Upper lobe of left lung (tissue), 4 donors: ENCODE measurements around the gene TOP1.

Experiments
- CTCF ChIP-seq, 6 experiments: fragments of 450-650 bp in 4 of 6; fragments of 200-600 bp in 2 of 6; sonication (generic) in 2 of 6; IDR thresholded peaks; one replicate each; pipeline ENCODE4 v1.5.1; 2016 to 2019; ENCODE audit warnings: antibody characterized with exemption in 6 of 6
- EP300 ChIP-seq, 4 donors: sonication (generic); formaldehyde crosslinking; IDR thresholded peaks; one replicate each; pipeline ENCODE4 v1.5.1; 2017; ENCODE audit warnings: antibody characterized with exemption in 4 of 4, control low read depth in 2 of 4
- POLR2A ChIP-seq, 4 donors: fragments of 450-650 bp; IDR thresholded peaks; one replicate each; pipeline ENCODE4 v1.5.1; 2016 to 2017; ENCODE audit warnings: antibody characterized with exemption in 4 of 4, mild to moderate bottlenecking in 2 of 4
- POLR2AphosphoS5 ChIP-seq, 2 donors: sonication (generic); formaldehyde crosslinking; IDR thresholded peaks; one replicate each; pipeline ENCODE4 v1.5.1; 2017; ENCODE audit warnings: antibody characterized with exemption in 2 of 2

- no peak for TF ChIP-seq CTCF (IDR thresholded peaks at IDR 0.05)
- no peak for TF ChIP-seq EP300 (IDR thresholded peaks at IDR 0.05)
- no peak for TF ChIP-seq POLR2A (IDR thresholded peaks at IDR 0.05)
- peak in 1 of 2 donors; percentile 29 for TF ChIP-seq POLR2AphosphoS5 (IDR thresholded peaks at IDR 0.05)
Measured at GRCh38 chr20:41154436-41155176, 126.0 kb downstream of the TOP1 start.
